CD4-positive, alpha-beta memory T cell (primary cell): ENCODE results near the gene OTUD3. TPM values are rescaled to one million over a fixed set of nuclear protein-coding genes. Genes with fewer than 3 reads are reported as not detected.
"Not testable (repeated sequence)": the region's sequence is repeated elsewhere in the genome, so short reads cannot be mapped to it uniquely, and the experiment has no call there.

Source experiments
- CTCF ChIA-PET: fragments of 350-600 bp; sonication (Branson Sonifier 250); formaldehyde crosslinking; loops from one replicate; lab custom pipeline; 2021; ENCODE audit warnings: inconsistent platforms; ENCODE audit not compliant: partially characterized antibody; lab: Charles Lee
- POLR2A ChIA-PET: fragments of 350-600 bp; sonication (Branson Sonifier 250); formaldehyde crosslinking; loops from one replicate; lab custom pipeline; 2021; ENCODE audit not compliant: partially characterized antibody; lab: Charles Lee
- DNase-seq, 5 donors: peaks; one replicate each; pipeline versions ENCODE4 v3.0.0 to v3.0.0-alpha.2; 2020 to 2022; ENCODE audit warnings: mixed read lengths in 1 of 5
- H3K27ac ChIP-seq: one replicate; pipeline ENCODE4 v1.7.0; 2013; ENCODE audit warnings: low read depth, low read length
- H3K27me3 ChIP-seq: 2 replicates; pipeline ENCODE4 v1.7.0; 2013; ENCODE audit warnings: mild to moderate bottlenecking, low read length, moderate library complexity; ENCODE audit not compliant: insufficient read depth
- H3K36me3 ChIP-seq: 2 replicates; pipeline ENCODE4 v1.7.0; 2013; ENCODE audit warnings: mild to moderate bottlenecking, low read length, moderate library complexity; ENCODE audit not compliant: insufficient read depth
- H3K4me1 ChIP-seq: 2 replicates; pipeline ENCODE4 v1.7.0; 2013; ENCODE audit warnings: mild to moderate bottlenecking, low read length, moderate library complexity; ENCODE audit not compliant: insufficient read depth
- H3K4me3 ChIP-seq, 2 donors: one replicate each; pipeline ENCODE4 v1.7.0; 2013; ENCODE audit warnings: low read length in 2 of 2, mild to moderate bottlenecking in 1 of 2
- H3K9me3 ChIP-seq, 2 donors: one replicate each; pipeline ENCODE4 v1.7.0; 2013; ENCODE audit warnings: low read length in 2 of 2, control low read depth in 1 of 2; ENCODE audit not compliant: control insufficient read depth in 1 of 2
- H3K27ac Mint-ChIP-seq, 7 donors: one replicate each; pipeline ENCODE4 v1.8.0; 2020 to 2021; ENCODE audit warnings: mixed read lengths in 7 of 7, mild to moderate bottlenecking in 6 of 7, inconsistent platforms in 3 of 7, moderate library complexity in 3 of 7
- H3K27me3 Mint-ChIP-seq, 2 donors: one replicate each; pipeline ENCODE4 v1.8.0; 2020 to 2021; ENCODE audit warnings: mixed read lengths in 2 of 2
- H3K36me3 Mint-ChIP-seq, 2 donors: one replicate each; pipeline ENCODE4 v1.8.0; 2020 to 2021; ENCODE audit warnings: mixed read lengths in 2 of 2, inconsistent platforms in 1 of 2, mild to moderate bottlenecking in 1 of 2
- H3K4me1 Mint-ChIP-seq, 4 donors: one replicate each; pipeline ENCODE4 v1.8.0; 2020 to 2021; ENCODE audit warnings: mixed read lengths in 4 of 4, mild to moderate bottlenecking in 1 of 4
- H3K4me3 Mint-ChIP-seq, 8 donors: one replicate each; pipeline ENCODE4 v1.8.0; 2020 to 2021; ENCODE audit warnings: mixed read lengths in 8 of 8, mild to moderate bottlenecking in 7 of 8, moderate library complexity in 6 of 8, inconsistent platforms in 3 of 8
- H3K9me3 Mint-ChIP-seq, 8 donors: one replicate each; pipeline ENCODE4 v1.8.0; 2020 to 2021; ENCODE audit warnings: mixed read lengths in 8 of 8, mild to moderate bottlenecking in 5 of 8, inconsistent platforms in 3 of 8, moderate library complexity in 1 of 8
- intact Hi-C: fragments of 100-400 bp; cut with micrococcal nuclease; formaldehyde crosslinking; loops from one replicate; pipeline ENCODE4 v1.15.1; 2023
- polyA plus RNA-seq, 2 donors: library from polyadenylated mRNA; unstranded; fragments of 300-500 nt; fragmentation: Illumina TruSeq; gene quantifications; one replicate each; pipeline ENCODE4 v1.2.3, GENCODE V29; 2021
- total RNA-seq, 2 experiments: library from RNA; stranded (reverse); gene quantifications; one replicate each; pipeline ENCODE4 v1.2.3, GENCODE V29; 2021

Gene OTUD3
- total and polyA plus RNA-seq, 4 experiments from 2014 or later: 1.8 to 18.7 (median 10.8) TPM

DNA sequence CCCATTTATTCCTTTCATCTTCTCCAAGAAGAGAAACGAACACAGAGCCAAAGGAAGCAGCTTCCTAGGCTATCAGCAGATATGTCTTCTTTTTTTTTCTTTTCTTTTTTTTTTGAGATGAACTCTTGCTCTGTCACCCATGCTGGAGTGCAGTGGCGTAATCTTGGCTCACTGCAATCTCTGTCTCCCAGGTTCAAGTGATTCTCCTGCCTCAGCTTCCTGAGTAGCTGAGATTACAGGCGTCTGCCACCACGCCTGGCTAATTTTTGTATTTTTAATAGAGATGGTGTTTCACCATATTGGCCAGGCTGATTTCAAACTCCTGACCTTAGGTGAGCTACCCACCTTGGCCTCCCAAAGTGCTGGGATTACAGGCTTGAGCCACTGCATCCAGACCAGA, 13.6 kb upstream of the OTUD3 start:
- H3K4me1 Mint-ChIP-seq, H3K27ac Mint-ChIP-seq, intact Hi-C loops, H3K36me3 ChIP-seq, H3K27me3 ChIP-seq, H3K4me3 Mint-ChIP-seq, H3K27ac ChIP-seq, DNase-seq, CTCF ChIA-PET, H3K4me1 ChIP-seq, H3K9me3 ChIP-seq, H3K36me3 Mint-ChIP-seq, H3K4me3 ChIP-seq: not testable (repeated sequence)
- Mint-ChIP-seq H3K27me3 (peaks cover 20 to 34% of the 10 kb centered on the region in 2 donors), H3K9me3 (peaks cover 0 to 10% (median 0%) of the 10 kb centered on the region in 8 donors)
- POLR2A ChIA-PET: interaction anchor here (0.9 kb wide), 1 partner anchor 14 kb away, joined by 3 read pairs; the partner anchor contains the start of gene OTUD3

DNA sequence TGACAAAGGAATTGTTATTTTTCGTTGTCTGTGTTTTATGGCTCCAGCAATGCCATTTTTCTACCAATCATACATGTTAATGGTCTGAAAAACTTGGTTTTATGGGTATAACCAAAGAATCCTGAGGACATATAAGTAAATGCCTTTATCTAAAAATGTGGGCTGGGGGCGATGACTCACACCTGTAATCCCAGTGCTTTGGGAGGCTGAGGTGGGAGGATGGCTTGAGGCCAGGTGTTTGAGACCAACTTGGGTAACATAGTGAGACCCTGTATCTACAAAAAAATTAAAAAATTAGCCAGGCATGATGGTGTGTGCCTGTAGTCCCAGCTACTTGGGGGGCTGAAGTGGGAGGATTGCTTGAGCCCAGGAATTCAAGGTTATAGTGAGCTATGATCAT, 12.7 kb upstream of the OTUD3 start:
- H3K9me3 ChIP-seq, POLR2A ChIA-PET, H3K4me3 ChIP-seq, H3K27ac Mint-ChIP-seq, intact Hi-C loops, H3K27me3 ChIP-seq, H3K4me3 Mint-ChIP-seq, H3K4me1 Mint-ChIP-seq, H3K36me3 ChIP-seq, CTCF ChIA-PET, H3K9me3 Mint-ChIP-seq, H3K36me3 Mint-ChIP-seq, H3K4me1 ChIP-seq, DNase-seq, H3K27ac ChIP-seq: not testable (repeated sequence)
- peaks cover 18 to 35% of the 10 kb centered on the region in 2 donors for H3K27me3 Mint-ChIP-seq

DNA sequence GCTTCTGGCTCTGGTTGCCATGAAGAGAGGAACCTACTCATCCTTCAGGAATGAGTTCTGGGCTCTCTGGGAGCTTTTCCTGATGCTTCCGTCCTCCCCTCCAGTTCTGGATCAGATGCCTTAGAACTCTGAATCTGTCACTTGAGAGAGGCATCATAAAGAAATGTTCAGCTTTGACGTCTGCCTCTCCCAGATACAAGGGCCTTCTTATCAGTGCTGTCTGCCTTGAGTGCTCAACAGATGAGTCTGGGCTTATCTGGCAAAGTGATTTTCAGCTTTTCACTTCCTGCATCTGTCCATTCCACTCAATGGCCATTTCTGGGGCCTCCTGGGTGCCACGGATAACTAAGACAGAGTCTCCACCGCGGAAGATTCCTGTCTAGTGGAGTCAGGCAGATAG, 12.3 kb upstream of the OTUD3 start:
- H3K36me3 Mint-ChIP-seq: no peaks in the 10 kb centered on the region
- peaks cover 5% of the 10 kb centered on the region for H3K27me3 ChIP-seq
- no peaks in the 10 kb centered on the region for H3K4me1 ChIP-seq
- no peak overlapping the region for H3K27ac Mint-ChIP-seq
- H3K27me3 Mint-ChIP-seq: peaks cover 19 to 35% of the 10 kb centered on the region in 2 donors
- H3K4me3 Mint-ChIP-seq: no peak overlapping the region
- ChIA-PET POLR2A (no interaction called here), CTCF (no interaction called here)
- no peak overlapping the region for H3K27ac ChIP-seq
- intact Hi-C loops: no loop called here
- H3K4me3 ChIP-seq: no peak overlapping the region
- H3K36me3 ChIP-seq: no peaks in the 10 kb centered on the region
- DNase-seq: no peak
- no peaks in the 10 kb centered on the region for H3K4me1 Mint-ChIP-seq
- no peaks in the 10 kb centered on the region for H3K9me3 ChIP-seq
- peaks cover 0 to 2% (median 0%) of the 10 kb centered on the region in 8 donors for H3K9me3 Mint-ChIP-seq

DNA sequence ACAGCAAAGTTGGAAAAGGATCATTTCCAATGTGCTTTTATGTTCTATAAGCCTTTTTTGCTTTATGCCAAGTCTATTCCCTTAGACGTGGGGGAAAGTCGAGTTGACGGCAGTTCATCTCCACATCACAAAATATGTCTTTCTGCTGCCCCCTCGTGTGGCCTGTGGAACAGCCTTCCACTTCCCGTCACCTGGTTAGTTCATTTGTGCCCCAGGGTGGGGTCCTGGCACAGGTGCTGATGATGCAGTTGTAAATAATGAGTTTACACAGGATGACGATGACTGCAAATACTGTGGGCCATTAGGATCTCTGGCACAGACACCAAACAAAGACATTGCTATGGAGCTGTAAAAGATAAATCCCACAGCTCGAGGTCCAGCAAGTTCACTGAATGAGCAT, 10.0 kb upstream of the OTUD3 start:
- H3K36me3 ChIP-seq: no peaks in the 10 kb centered on the region
- intact Hi-C loops: no loop called here
- H3K27me3 Mint-ChIP-seq: peaks cover 31 to 42% of the 10 kb centered on the region in 2 donors

DNA sequence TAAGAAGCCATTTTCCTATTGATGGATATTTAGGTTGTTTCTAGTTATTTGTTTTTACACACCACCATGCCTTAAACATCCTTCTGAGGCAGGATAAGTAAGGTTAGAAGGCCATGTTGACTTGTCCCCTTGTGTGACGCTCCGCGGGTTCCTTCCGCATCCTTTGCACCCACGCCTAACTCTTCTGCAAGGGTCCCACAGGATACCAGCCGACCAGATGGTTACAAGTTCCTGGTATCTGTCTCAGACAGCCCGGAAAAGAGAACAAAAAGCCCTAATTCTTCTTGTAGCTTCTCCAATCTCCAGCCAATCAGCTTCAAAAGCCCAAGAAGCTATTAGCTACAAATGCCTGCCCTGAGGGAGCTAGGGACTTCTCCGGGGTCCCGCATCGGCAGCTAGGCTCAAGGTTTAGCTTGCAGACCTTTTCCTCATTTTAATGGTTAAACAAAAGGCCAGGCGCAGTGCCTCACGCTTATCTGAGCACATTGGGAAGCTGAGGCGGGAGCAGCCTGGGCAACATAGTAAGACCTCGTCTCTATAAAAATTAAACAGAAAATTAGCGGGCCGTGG, 4.9 kb upstream of the OTUD3 start:
- Histone ChIP-seq H3K4me1 (peaks cover 5% of the 10 kb centered on the region), H3K27ac (no peak overlapping the region), H3K36me3 (no peaks in the 10 kb centered on the region), H3K4me3 (no peak overlapping the region), H3K9me3 (no peaks in the 10 kb centered on the region), H3K27me3 (no peaks in the 10 kb centered on the region)
- CTCF ChIA-PET: no interaction called here
- H3K27ac Mint-ChIP-seq: no peak overlapping the region
- POLR2A ChIA-PET: interaction anchor here (0.7 kb wide), 1 partner anchor 756 kb away, joined by 3 read pairs; no protein-coding TSS in a partner anchor
- intact Hi-C loops: no loop called here
- H3K4me3 Mint-ChIP-seq: no peak overlapping the region
- H3K9me3 Mint-ChIP-seq: no peaks in the 10 kb centered on the region
- peaks cover 3 to 5% (median 4%) of the 10 kb centered on the region in 4 donors for H3K4me1 Mint-ChIP-seq
- no peaks in the 10 kb centered on the region for H3K36me3 Mint-ChIP-seq
- peaks cover 33 to 36% of the 10 kb centered on the region in 2 donors for H3K27me3 Mint-ChIP-seq
- no peak for DNase-seq

More for the DNA sequence above, 10.0 kb upstream of the OTUD3 start:
- ChIA-PET POLR2A (no interaction called here), CTCF (interaction anchor here (1.0 to 1.5 kb wide), 2 partner anchors 10 to 754 kb away, joined by 3 to 5 read pairs; partner anchors contain the start of gene OTUD3)
- H3K4me1 ChIP-seq: no peaks in the 10 kb centered on the region
- Mint-ChIP-seq H3K27ac (no peak overlapping the region), H3K4me1 (no peaks in the 10 kb centered on the region), H3K4me3 (no peak overlapping the region), H3K9me3 (no peaks in the 10 kb centered on the region), H3K36me3 (no peaks in the 10 kb centered on the region)
- H3K27ac ChIP-seq: no peak overlapping the region
- H3K27me3 ChIP-seq: peaks cover 5% of the 10 kb centered on the region
- H3K4me3 ChIP-seq: no peak overlapping the region
- no peaks in the 10 kb centered on the region for H3K9me3 ChIP-seq
- DNase-seq: peak in 1 of 5 donors; percentile 2

DNA sequence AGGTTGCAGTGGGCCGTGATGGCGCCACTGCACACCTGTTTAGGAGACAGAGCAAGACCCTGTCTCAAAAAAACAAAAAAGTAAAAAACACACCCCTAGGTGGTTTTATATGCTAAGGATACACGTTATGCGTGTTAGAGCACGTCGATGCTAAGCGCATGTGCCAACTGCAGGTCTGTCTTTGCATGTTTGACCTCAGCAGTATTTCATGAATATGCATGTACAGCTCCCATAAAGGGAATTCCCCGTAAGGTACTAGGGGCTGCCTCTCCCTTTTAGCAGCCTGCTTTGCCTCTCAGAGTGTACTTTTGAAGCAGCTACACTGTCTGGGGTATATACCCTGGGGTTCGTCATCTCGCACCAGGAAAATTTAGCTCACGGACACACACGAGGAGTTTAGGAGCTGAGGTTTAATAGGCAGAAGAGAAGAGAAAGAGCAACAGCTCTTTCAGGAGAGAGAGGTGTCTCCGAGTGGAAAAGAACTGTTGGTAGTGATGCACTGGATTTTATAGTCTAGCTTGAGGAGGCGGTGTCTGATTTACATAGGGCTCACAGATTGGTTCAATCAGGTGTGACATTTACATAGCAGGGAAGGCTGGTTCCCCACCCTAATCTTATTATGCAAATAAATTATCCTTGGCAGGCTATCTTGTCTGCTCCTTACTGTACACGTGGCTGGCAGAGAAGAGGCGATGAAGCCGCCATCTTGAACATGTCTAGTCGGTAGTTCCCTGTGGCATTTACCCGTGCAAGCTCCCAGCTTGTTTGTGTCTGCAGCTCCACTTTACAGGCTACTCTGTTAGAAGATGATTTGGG, 4.2 kb upstream of the OTUD3 start:
- peaks cover 29 to 34% of the 10 kb centered on the region in 2 donors for H3K27me3 Mint-ChIP-seq
- H3K27ac ChIP-seq: no peak overlapping the region
- no peaks in the 10 kb centered on the region for H3K36me3 Mint-ChIP-seq
- no peaks in the 10 kb centered on the region for H3K9me3 Mint-ChIP-seq
- H3K9me3 ChIP-seq: no peaks in the 10 kb centered on the region
- H3K4me1 ChIP-seq: peaks cover 8% of the 10 kb centered on the region
- ChIA-PET CTCF (no interaction called here), POLR2A (no interaction called here)
- no peak overlapping the region for H3K4me3 ChIP-seq
- no peaks in the 10 kb centered on the region for H3K36me3 ChIP-seq
- H3K27ac Mint-ChIP-seq: no peak overlapping the region
- DNase-seq: no peak
- no peaks in the 10 kb centered on the region for H3K27me3 ChIP-seq
- intact Hi-C loops: no loop called here
- H3K4me1 Mint-ChIP-seq: peaks cover 3 to 9% (median 7%) of the 10 kb centered on the region in 4 donors
- H3K4me3 Mint-ChIP-seq: no peak overlapping the region

DNA sequence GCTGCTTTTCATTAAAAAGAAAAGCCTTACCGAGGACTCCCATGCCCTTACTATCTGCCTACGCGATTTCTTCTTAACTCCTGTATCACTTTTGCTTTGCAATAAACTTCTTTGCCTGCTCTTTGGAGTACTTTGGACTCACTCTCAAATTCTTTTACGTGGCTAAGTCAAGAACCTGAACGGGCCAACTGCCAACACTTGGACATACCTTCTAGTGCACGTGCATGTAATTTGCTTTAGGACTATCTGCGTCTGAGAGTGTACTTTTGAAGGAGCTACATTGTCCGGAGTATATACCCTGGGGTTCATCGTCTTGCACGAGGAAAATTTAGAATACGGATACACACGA, 3.6 kb upstream of the OTUD3 start:
- Histone ChIP-seq H3K4me3 (no peak overlapping the region), H3K9me3 (no peaks in the 10 kb centered on the region), H3K27me3 (no peaks in the 10 kb centered on the region), H3K27ac (no peak overlapping the region), H3K36me3 (no peaks in the 10 kb centered on the region), H3K4me1 (peaks cover 14% of the 10 kb centered on the region)
- ChIA-PET CTCF (no interaction called here), POLR2A (no interaction called here)
- H3K27ac Mint-ChIP-seq: no peak overlapping the region
- intact Hi-C loops: no loop called here
- no peak overlapping the region for H3K4me3 Mint-ChIP-seq
- H3K9me3 Mint-ChIP-seq: no peaks in the 10 kb centered on the region
- no peaks in the 10 kb centered on the region for H3K36me3 Mint-ChIP-seq
- no peak for DNase-seq
- H3K27me3 Mint-ChIP-seq: peaks cover 29 to 32% of the 10 kb centered on the region in 2 donors
- peaks cover 9 to 15% (median 12%) of the 10 kb centered on the region in 4 donors for H3K4me1 Mint-ChIP-seq
